Spleen (tissue), 7 donors: ENCODE measurements around the gene LRCH4.

ENCODE experiments used
- POLR2AphosphoS5 ChIP-seq, 3 donors: sonication (generic); formaldehyde crosslinking; IDR thresholded peaks; one replicate each; pipeline ENCODE4 v1.5.1; 2017; ENCODE audit warnings: antibody characterized with exemption in 3 of 3
- TF ChIP-seq, protein P1 (sequence below), 11 experiments: fragments of 200-600 bp in 7 of 11; fragments of 450-650 bp in 4 of 11; sonication (generic) in 4 of 11; IDR thresholded peaks in 8 of 11; conservative IDR thresholded peaks in 3 of 11; 1 replicate in 7 of 11; 2 replicates in 4 of 11; pipeline versions ENCODE4 v1.4.0 to v1.8.0; 2016 to 2021; ENCODE audit warnings: antibody characterized with exemption in 11 of 11, inconsistent platforms in 4 of 11, mild to moderate bottlenecking in 1 of 11
- donor health status: DM: no; HTN: no; CAD: no; lungs with moderate emphysema.
- donor health status: DM: no; HTN: no; CAD: no.
- donor health status: DM: no; HTN: no; CAD: no.

- TF ChIP-seq, protein P1, sequence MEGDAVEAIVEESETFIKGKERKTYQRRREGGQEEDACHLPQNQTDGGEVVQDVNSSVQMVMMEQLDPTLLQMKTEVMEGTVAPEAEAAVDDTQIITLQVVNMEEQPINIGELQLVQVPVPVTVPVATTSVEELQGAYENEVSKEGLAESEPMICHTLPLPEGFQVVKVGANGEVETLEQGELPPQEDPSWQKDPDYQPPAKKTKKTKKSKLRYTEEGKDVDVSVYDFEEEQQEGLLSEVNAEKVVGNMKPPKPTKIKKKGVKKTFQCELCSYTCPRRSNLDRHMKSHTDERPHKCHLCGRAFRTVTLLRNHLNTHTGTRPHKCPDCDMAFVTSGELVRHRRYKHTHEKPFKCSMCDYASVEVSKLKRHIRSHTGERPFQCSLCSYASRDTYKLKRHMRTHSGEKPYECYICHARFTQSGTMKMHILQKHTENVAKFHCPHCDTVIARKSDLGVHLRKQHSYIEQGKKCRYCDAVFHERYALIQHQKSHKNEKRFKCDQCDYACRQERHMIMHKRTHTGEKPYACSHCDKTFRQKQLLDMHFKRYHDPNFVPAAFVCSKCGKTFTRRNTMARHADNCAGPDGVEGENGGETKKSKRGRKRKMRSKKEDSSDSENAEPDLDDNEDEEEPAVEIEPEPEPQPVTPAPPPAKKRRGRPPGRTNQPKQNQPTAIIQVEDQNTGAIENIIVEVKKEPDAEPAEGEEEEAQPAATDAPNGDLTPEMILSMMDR (IDR thresholded peaks at IDR 0.05 in 8 of 11, conservative IDR thresholded peaks at IDR 0.05 in 3 of 11) = no peak
- TF ChIP-seq POLR2AphosphoS5 (IDR thresholded peaks at IDR 0.05) = no peak
Measured at GRCh38 chr7:100623951-100624824, 38.3 kb upstream of the LRCH4 start.
